SK-N-MC (cell line): ENCODE data around the gene CARD19.

Experiments used
- EZH2 ChIP-seq: fragments of 200-600 bp; sonication (generic); IDR thresholded peaks from one replicate; pipeline ENCODE4 v1.6.1; 2017; ENCODE audit warnings: antibody characterized with exemption
- POLR2AphosphoS5 ChIP-seq: IDR thresholded peaks from 2 replicates; pipeline ENCODE4 v1.6.1; 2012; ENCODE audit warnings: mild to moderate bottlenecking, low read depth, low read length, borderline replicate concordance

DNA sequence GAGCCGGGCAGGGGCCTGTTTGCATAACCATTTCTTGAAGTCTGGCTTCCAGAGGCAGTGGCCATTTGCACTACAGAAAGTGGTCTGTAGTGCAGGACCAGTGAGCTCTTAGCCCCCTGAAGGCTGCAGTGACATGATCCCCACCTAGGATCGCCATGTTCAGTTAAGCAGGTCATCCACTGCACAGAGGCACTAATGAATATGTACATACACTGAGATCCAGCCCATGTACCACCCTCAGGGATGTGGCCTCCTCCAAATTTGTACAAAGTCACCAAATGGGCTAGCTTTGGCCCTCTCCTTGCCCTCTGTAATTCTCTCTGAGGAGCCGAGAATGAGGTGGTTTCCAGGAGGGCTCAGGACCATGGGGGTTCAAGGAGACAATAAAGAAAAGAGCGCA lies 45.8 kb upstream of the CARD19 start:
- TF ChIP-seq EZH2 (no peak), POLR2AphosphoS5 (no peak)
